DOHH2 (cell line): ENCODE results near the gene IL1RAP.

Experiments
- H3F3A ChIP-seq: fragments of 200-600 bp; sonication (generic), shearing (Covaris generic); 2 replicates; pipeline ENCODE4 v1.6.0; 2016; ENCODE audit warnings: antibody characterized with exemption, mild to moderate bottlenecking; ENCODE audit not compliant: control insufficient read depth, insufficient read depth
- H3K27ac ChIP-seq: fragments of 200-600 bp; sonication (generic); 2 replicates; pipeline ENCODE4 v1.5.1; 2014; ENCODE audit warnings: low read depth, mild to moderate bottlenecking, low read length, moderate library complexity
- H3K27me3 ChIP-seq: fragments of 200-600 bp; sonication (generic); 2 replicates; pipeline ENCODE4 v1.6.1; 2014; ENCODE audit warnings: mild to moderate bottlenecking, low read length, mixed read lengths; ENCODE audit not compliant: control insufficient read depth
- H3K36me3 ChIP-seq: fragments of 200-600 bp; sonication (generic); 2 replicates; pipeline ENCODE4 v1.6.1; 2014; ENCODE audit warnings: mild to moderate bottlenecking, low read length, moderate library complexity, mixed read lengths; ENCODE audit not compliant: control insufficient read depth
- H3K4me1 ChIP-seq: fragments of 200-600 bp; sonication (generic); 2 replicates; pipeline ENCODE4 v1.6.1; 2014; ENCODE audit warnings: mild to moderate bottlenecking, low read length, mixed read lengths; ENCODE audit not compliant: control insufficient read depth
- H3K4me2 ChIP-seq: fragments of 200-600 bp; sonication (generic); 2 replicates; pipeline ENCODE4 v1.6.0; 2014; ENCODE audit warnings: mild to moderate bottlenecking, low read length, moderate library complexity
- H3K4me3 ChIP-seq: fragments of 200-600 bp; sonication (generic); 2 replicates; pipeline ENCODE4 v1.5.1; 2014; ENCODE audit warnings: mild to moderate bottlenecking, low read length, mixed read lengths
- H3K79me2 ChIP-seq: fragments of 200-600 bp; sonication (generic); 2 replicates; pipeline ENCODE4 v1.6.1; 2014; ENCODE audit warnings: mild to moderate bottlenecking, low read length, mixed read lengths; ENCODE audit not compliant: control insufficient read depth
- H3K9me2 ChIP-seq: fragments of 200-600 bp; sonication (generic); replicated peaks from 2 replicates; pipeline ENCODE4 v1.6.1; 2014; ENCODE audit warnings: mild to moderate bottlenecking, low read length, mixed read lengths; ENCODE audit not compliant: control insufficient read depth
- H3K9me3 ChIP-seq: fragments of 200-600 bp; sonication (generic); 2 replicates; pipeline ENCODE4 v1.6.1; 2014; ENCODE audit warnings: antibody characterized with exemption, low read length, mixed read lengths; ENCODE audit not compliant: control insufficient read depth, insufficient read depth
- H4K20me1 ChIP-seq: fragments of 200-600 bp; sonication (generic); 2 replicates; pipeline ENCODE4 v1.6.0; 2014; ENCODE audit warnings: low read depth, mild to moderate bottlenecking, antibody characterized with exemption, low read length, moderate library complexity; ENCODE audit not compliant: control insufficient read depth, insufficient read depth
- CTCF ChIP-seq: fragments of 200-600 bp; sonication (generic); IDR thresholded peaks from one replicate; pipeline ENCODE4 v1.5.1; 2014; ENCODE audit warnings: antibody characterized with exemption, mild to moderate bottlenecking, low read depth, low read length; ENCODE audit not compliant: poor library complexity, severe bottlenecking
- EZH2phosphoT487 ChIP-seq: fragments of 200-600 bp; sonication (generic); IDR thresholded peaks from 2 replicates; pipeline ENCODE4 v1.6.1; 2017; ENCODE audit warnings: borderline replicate concordance, mild to moderate bottlenecking, antibody characterized with exemption, low read length, moderate library complexity, mixed read lengths

IL1RAP gene

DNA sequence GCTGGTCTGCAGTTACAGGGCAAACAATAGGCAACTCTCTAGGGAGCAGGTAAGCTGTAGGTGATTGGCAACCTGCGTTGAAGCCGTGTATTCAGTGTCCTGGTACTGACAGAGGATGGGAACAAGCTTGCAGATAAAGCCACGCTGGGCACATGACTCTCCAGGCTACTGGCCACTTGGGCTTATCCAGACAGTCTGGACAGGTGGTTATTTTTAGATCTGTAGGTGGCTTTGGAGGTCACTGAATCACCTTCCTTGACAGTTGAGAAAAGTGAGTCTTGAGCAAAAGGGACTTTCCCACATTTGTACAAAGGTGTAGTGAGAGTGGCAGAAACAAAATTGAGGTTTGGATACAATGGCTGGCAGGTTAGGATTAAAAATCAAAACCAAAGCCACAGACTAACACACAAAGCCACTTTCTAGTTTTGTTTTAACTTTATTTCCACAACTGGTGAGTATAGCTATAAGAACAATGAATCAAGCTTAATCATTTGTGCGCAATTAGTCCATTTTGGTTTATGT, 22.3 kb upstream of the IL1RAP start:
- Histone ChIP-seq H3K9me2 (no peaks in the 10 kb centered on the region), H3K4me2 (no peak overlapping the region), H3K4me3 (no peak overlapping the region), H3K27me3 (peaks cover 4% of the 10 kb centered on the region), H3K79me2 (no peaks in the 10 kb centered on the region), H3K4me1 (no peaks in the 10 kb centered on the region), H3K36me3 (no peaks in the 10 kb centered on the region), H3K9me3 (no peaks in the 10 kb centered on the region; the same call in 1 of the 2 replicates), H3K27ac (no peak overlapping the region), H3F3A (no peaks in the 10 kb centered on the region), H4K20me1 (no peaks in the 10 kb centered on the region)
- TF ChIP-seq CTCF (no peak), EZH2phosphoT487 (no peak)

GRCh38 chr3:190492129-190492528, 21.8 kb upstream of the IL1RAP start:
- Histone ChIP-seq H3F3A (no peaks in the 10 kb centered on the region), H3K36me3 (no peaks in the 10 kb centered on the region), H3K9me3 (no peaks in the 10 kb centered on the region; the same call in 1 of the 2 replicates), H3K27ac (no peak overlapping the region), H3K79me2 (no peaks in the 10 kb centered on the region), H3K4me1 (no peaks in the 10 kb centered on the region), H3K27me3 (peaks cover 9% of the 10 kb centered on the region), H3K9me2 (no peaks in the 10 kb centered on the region), H4K20me1 (no peaks in the 10 kb centered on the region), H3K4me2 (no peak overlapping the region), H3K4me3 (no peak overlapping the region)
- TF ChIP-seq EZH2phosphoT487 (no peak), CTCF (no peak)

- H3K4me1 ChIP-seq: no peaks in the 10 kb centered on the region
- H3K27me3 ChIP-seq: peaks cover 9% of the 10 kb centered on the region; the same call in 1 of the 2 replicates
- no peaks in the 10 kb centered on the region for H3K36me3 ChIP-seq
- no peaks in the 10 kb centered on the region for H3K9me2 ChIP-seq
- H3K79me2 ChIP-seq: no peaks in the 10 kb centered on the region
- no peak overlapping the region for H3K27ac ChIP-seq
- no peaks in the 10 kb centered on the region; the same call in 1 of the 2 replicates for H3K9me3 ChIP-seq
- no peaks in the 10 kb centered on the region for H4K20me1 ChIP-seq
- H3F3A ChIP-seq: no peaks in the 10 kb centered on the region
- TF ChIP-seq CTCF (no peak), EZH2phosphoT487 (no peak)
- H3K4me3 ChIP-seq: no peak overlapping the region
- H3K4me2 ChIP-seq: no peak overlapping the region
These were observed 20.9 kb upstream of the IL1RAP start for GRCh38 chr3:190492966-190493365.
